EL (cell line): Measurements from ENCODE around the gene C1orf74.

Experiments
- DNase-seq: peaks from one replicate; pipeline ENCODE4 v3.0.0-alpha.2; 2016

Gene C1orf74

GRCh38 chr1:209784265-209785169 lies at the start of gene C1orf74:
Gene C1orf74, minus strand, starts transcription at chr1:209784559. Its CDS starts 925 bp downstream, at chr1:209783634.
- peak; percentile 98 for DNase-seq

DNA sequence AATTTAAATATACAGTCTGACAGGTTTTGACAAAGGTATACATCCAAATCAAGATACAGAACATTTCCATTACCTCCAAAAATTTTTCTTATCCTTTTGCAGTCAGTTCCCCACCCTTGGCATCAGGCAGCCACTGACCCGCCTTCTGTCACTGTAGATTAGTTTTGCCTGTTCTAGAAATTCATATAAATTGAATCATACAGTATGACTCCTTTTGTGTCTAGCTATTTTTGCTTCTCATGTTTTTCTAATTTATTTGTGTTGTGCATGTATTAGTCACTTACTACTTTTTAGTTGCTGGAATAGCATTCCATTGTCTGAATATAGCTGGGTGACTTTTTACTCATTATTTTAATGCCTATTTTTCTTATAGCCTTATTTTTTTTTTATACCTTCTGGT lies 47.3 kb upstream of the C1orf74 start:
- peak; percentile 62 for DNase-seq

DNA sequence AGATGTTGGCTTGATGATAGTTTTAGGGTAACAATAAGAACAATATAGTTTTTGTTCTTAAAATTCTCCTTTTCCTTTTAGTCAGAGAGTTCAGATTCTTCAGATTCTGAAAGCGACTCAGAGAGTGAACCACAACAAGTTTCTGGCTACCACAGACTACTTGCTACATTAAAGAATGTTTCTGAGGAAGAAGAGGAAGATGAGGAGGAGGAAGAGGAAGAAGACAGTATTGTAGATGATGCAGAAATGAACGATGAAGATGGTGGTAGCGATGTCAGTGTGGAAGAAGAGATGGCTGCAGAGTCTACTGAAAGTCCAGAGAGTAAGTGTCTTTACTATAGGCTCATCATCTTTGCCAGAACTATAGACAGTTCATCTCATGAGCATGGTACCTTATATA lies 46.4 kb upstream of the C1orf74 start:
- DNase-seq, result no peak

GRCh38 chr1:209829716-209830115 lies 45.4 kb upstream of the C1orf74 start:
- DNase-seq, result no peak

DNA sequence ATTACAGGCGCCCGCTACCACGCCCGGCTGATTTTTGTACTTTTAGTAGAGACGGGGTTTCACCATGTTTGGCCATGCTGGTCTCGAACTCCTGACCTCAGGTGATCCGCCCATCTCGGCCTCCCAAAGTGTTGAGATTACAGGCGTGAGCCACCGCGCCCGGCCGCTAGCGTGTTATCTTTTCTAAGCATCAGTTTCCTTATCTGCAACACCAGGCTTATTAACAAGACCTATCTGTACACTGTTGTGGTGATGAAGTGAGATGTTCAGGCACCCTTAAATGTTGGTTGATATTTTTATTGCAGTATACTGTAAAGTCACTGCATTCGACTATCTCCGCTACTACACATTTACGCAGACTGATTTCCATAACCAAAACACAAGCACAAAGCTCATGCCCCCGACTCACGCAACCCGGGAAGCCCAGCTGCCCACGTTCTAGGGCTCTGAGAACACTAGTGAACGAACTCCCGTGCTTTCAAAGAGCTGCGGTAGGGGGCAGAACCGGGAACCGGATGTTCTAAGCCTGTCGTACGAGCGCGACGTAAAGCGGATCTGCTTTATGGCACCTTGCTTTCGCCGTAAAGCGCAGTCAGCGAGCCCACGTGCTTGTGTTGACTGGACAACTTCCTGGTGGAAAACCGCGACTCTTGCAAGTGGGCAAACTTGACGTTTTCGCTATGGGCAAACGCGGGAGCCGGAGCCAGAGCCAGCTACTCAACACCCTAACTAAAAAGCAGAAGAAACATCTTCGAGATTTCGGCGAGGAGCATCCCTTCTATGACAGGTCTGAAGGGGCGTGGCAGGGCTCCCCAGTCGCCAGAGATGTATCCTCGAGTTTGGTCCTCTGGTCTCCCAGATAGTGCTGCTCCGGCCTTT lies 43.3 kb upstream of the C1orf74 start, which contains the start of gene UTP25:
Gene UTP25, plus strand, starts transcription at position 589 of the 879 bp plus-strand sequence. Its CDS starts 92 bp downstream, at position 681.
- DNase-seq, result peak; percentile 96

- no peak for DNase-seq
Measured at GRCh38 chr1:209825591-209826434, 41.5 kb upstream of the C1orf74 start.

- DNase-seq, result peak; percentile 71
Measured at GRCh38 chr1:209823143-209824041, 39.0 kb upstream of the C1orf74 start.

GRCh38 chr1:209822706-209823105 lies 38.3 kb upstream of the C1orf74 start:
- no peak for DNase-seq

- no peak for DNase-seq
Measured at GRCh38 chr1:209820986-209821385, 36.6 kb upstream of the C1orf74 start.

GRCh38 chr1:209819058-209819457 lies 34.7 kb upstream of the C1orf74 start:
- DNase-seq, result no peak

DNA sequence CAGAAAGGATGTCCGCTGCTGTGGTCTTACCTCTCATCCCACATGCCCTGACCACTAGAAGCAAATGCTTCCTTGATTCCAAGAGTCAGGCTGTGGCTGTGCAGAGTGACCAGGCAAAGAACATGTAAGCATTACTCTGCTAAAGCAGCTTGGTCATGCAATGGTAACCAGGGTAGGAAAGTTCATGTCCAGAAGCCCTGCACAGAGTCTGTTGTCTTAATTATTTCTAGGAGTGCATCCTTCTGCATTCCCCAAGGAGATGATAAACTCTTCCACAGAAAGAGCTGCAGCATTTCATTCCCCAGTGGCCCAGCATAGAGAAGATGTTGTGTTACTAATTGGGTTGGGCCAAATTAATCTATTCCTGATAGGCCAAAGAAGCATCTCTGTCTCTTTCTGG lies 33.3 kb upstream of the C1orf74 start:
- DNase-seq, result no peak

- DNase-seq, result no peak
Measured at GRCh38 chr1:209816923-209817322, 32.6 kb upstream of the C1orf74 start.

GRCh38 chr1:209815931-209816341 lies 31.6 kb upstream of the C1orf74 start:
- DNase-seq, result no peak

DNA sequence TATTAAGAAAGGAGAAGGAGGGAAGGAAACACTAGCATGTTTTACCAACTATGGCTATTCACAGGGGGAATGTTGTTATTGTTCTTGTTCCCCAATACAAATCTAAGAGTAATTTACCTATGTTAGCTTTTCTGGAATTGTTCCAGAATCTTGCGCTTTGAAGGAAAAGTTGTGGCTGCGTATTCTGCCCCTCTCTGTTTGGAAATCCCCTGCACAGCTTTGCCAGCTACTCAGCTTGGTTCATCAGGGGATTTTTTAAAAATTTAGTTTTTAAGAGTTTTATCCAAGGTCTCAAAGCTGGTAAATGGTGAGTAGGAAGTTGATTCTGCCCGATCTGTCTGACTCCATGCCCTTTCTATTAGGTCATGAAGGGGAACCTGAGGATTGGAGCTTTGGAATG lies 31.1 kb upstream of the C1orf74 start:
- no peak for DNase-seq

DNA sequence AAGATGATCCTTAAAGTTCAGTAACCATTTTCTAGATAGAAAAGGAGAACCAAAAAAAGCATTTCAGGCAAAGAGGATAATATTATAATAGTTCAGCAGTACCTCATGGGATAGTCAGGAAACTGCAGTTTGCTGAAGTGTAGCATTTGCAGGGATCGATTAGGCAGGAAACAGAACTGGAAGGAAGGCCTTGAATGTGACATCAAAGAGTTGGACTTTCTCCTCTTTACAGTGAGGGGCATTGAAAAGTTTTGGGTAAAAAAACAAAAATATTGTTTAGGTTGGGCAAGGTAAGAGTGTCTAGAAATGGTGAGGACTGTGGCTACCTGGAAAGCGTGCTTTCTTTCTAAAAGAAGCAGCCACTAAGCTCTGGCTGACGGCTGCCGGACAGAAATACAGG lies 29.5 kb upstream of the C1orf74 start:
- DNase-seq, result no peak

DNA sequence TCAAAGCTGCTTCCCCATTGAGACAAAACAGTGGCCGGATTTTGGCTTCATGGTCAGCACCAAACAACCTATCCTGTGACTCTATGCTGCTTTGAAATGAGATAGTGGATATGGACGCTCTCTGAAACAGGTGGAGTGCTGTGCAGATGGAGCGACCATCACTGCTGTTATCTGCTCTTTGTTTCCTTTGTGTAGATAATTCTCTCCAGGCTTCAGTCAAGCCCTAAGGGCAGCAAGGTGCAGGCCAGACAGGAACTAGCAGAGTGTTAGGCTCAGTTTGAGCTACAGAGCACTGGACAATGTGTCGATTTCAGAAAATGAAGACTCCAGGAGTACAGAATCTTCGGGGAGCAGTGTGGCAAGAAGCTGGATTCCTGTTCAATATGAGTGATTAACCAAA lies 26.4 kb upstream of the C1orf74 start:
- no peak for DNase-seq

GRCh38 chr1:209809611-209810010 lies 25.3 kb upstream of the C1orf74 start:
- no peak for DNase-seq

GRCh38 chr1:209808059-209808581 lies 23.8 kb upstream of the C1orf74 start:
- DNase-seq, result peak; percentile 97

GRCh38 chr1:209807509-209807908 lies 23.1 kb upstream of the C1orf74 start:
- DNase-seq, result no peak

GRCh38 chr1:209805875-209806760 lies 21.8 kb upstream of the C1orf74 start, which contains the start of gene IRF6:
Gene IRF6, minus strand, starts transcription at chr1:209806142. Its CDS starts 4,729 bp downstream, at chr1:209801413.
- peak; percentile 61 for DNase-seq
